ENCODE results near the gene C2CD3.

C2CD3 gene

GRCh38 chr11:74009675-74010305 lies 161.0 kb downstream of the C2CD3 start:
- TF ChIP-seq CTCF (IDR thresholded peaks at IDR 0.05) = no peak

- TF ChIP-seq CTCF (IDR thresholded peaks at IDR 0.05) = no peak
Measured at GRCh38 chr11:74009230-74009547, 161.6 kb downstream of the C2CD3 start.

- TF ChIP-seq CTCF (IDR thresholded peaks at IDR 0.05) = no peak
Measured at GRCh38 chr11:74008373-74009229, 162.2 kb downstream of the C2CD3 start, which contains the start of gene UCP3. Gene UCP3, minus strand, starts transcription at chr11:74009085. Its CDS starts 2,043 bp downstream, at chr11:74007042.

GRCh38 chr11:74007691-74008372 lies 163.0 kb downstream of the C2CD3 start:
- no peak for TF ChIP-seq CTCF (IDR thresholded peaks at IDR 0.05)

GRCh38 chr11:74006743-74007304 lies 164.0 kb downstream of the C2CD3 start:
- no peak for TF ChIP-seq CTCF (IDR thresholded peaks at IDR 0.05)

GRCh38 chr11:74005721-74006517 lies 164.9 kb downstream of the C2CD3 start:
- TF ChIP-seq CTCF (IDR thresholded peaks at IDR 0.05) = no peak

Data from LNCAP (cell line).